Left hindlimb (tissue), 1 donor: ENCODE data around the gene CA4.
"Not testable (repeated sequence)": the region's sequence is repeated elsewhere in the genome, so short reads cannot be mapped to it uniquely, and the experiment has no call there.

Source experiments
- DNase-seq: peaks from one replicate; pipeline ENCODE4 v3.0.0-alpha.2; 2018

Gene CA4

GRCh38 chr17:60178180-60178579 lies 28.4 kb downstream of the CA4 start:
- not testable (repeated sequence) for DNase-seq

GRCh38 chr17:60180380-60180779 lies 30.6 kb downstream of the CA4 start:
- not testable (repeated sequence) for DNase-seq

- DNase-seq = not testable (repeated sequence)
Measured at GRCh38 chr17:60186372-60186771, 36.6 kb downstream of the CA4 start.

GRCh38 chr17:60186846-60187745 lies 37.3 kb downstream of the CA4 start:
- not testable (repeated sequence) for DNase-seq

GRCh38 chr17:60188759-60189158 lies 39.0 kb downstream of the CA4 start:
- DNase-seq = no peak

GRCh38 chr17:60190032-60190431 lies 40.3 kb downstream of the CA4 start:
- not testable (repeated sequence) for DNase-seq

- DNase-seq = not testable (repeated sequence)
Measured at GRCh38 chr17:60193032-60193431, 43.3 kb downstream of the CA4 start.

GRCh38 chr17:60193482-60193881 lies 43.7 kb downstream of the CA4 start:
- DNase-seq = no peak

- DNase-seq = not testable (repeated sequence)
Measured at GRCh38 chr17:60194141-60194540, 44.4 kb downstream of the CA4 start.

GRCh38 chr17:60198630-60199029 lies 48.9 kb downstream of the CA4 start:
- not testable (repeated sequence) for DNase-seq

GRCh38 chr17:60205782-60206181 lies 56.0 kb downstream of the CA4 start:
- not testable (repeated sequence) for DNase-seq

- not testable (repeated sequence) for DNase-seq
Measured at GRCh38 chr17:60208302-60208701, 58.5 kb downstream of the CA4 start.
